Measurements from ENCODE around the gene TRPM1. TPM values are rescaled to one million over a fixed set of nuclear protein-coding genes. Genes with fewer than 3 reads are reported as not detected.

TRPM1 gene
- polyA plus RNA-seq, 3 donors, result 0.03 to 0.04 TPM; not detected in 1

DNA sequence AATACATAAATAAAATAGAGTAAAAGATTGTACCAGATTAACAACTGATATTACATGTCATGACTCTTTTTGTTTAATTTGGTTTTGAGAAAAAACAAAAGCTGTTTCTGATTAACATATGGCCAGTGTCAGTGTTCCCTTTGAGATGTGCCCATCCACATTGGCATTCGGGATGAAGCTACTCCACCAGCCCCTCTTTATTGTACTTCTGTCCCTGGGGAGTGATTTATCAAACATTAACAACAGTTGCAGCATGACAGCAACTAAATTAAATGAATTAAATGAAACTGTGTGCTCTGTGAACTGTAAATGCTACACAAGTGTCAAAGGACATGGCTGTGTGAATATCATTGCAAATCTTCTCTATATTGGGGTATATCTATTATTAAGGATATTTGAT is 84.2 kb downstream of the TRPM1 start:
- no peak overlapping the region for H2AFZ ChIP-seq (ENCODE audit: insufficient read depth, low read depth, low read length, poor library complexity, severe bottlenecking)
- H3K4me3 Mint-ChIP-seq, result no peak overlapping the region

GRCh38 chr15:31016446-31016915 is 85.0 kb downstream of the TRPM1 start:
- Histone ChIP-seq H3K27me3 (ENCODE audit: control insufficient read depth in 2 of 2, insufficient read depth in 2 of 2, low read length in 2 of 2) (no peaks in the 10 kb centered on the region), H3K9me3 (replicated peaks in 1 of 2; ENCODE audit: control insufficient read depth in 1 of 2, insufficient read depth in 1 of 2, low read length in 2 of 2) (peaks cover 8 to 11% of the 10 kb centered on the region in 2 donors), H3K79me2 (ENCODE audit: insufficient read depth, low read length) (no peaks in the 10 kb centered on the region), H3K9ac (ENCODE audit: insufficient read depth, low read length, poor library complexity, severe bottlenecking) (no peak overlapping the region), H4K20me1 (ENCODE audit: insufficient read depth, low read length) (no peaks in the 10 kb centered on the region), H3K4me3 (replicated peaks in 1 of 3; ENCODE audit: low read depth in 2 of 3, low read length in 3 of 3) (no peak overlapping the region), H3K27ac (ENCODE audit: low read depth in 1 of 2, low read length in 2 of 2) (no peak overlapping the region), H3K36me3 (replicated peaks in 1 of 2; ENCODE audit: control insufficient read depth in 1 of 2, insufficient read depth in 2 of 2, low read length in 2 of 2) (no peaks in the 10 kb centered on the region), H2AFZ (ENCODE audit: insufficient read depth, low read depth, low read length, poor library complexity, severe bottlenecking) (no peak overlapping the region), H3K4me2 (replicated peaks; ENCODE audit: extremely low read depth, low read length, poor library complexity, severe bottlenecking) (no peak overlapping the region), H3K4me1 (ENCODE audit: control insufficient read depth in 1 of 2, insufficient read depth in 2 of 2, low read length in 2 of 2) (peaks cover 10 to 13% of the 10 kb centered on the region in 2 donors)
- Mint-ChIP-seq H3K9me3 (peaks cover 9 to 15% (median 13%) of the 10 kb centered on the region in 7 donors), H3K36me3 (no peaks in the 10 kb centered on the region), H3K4me1 (peaks cover 16% of the 10 kb centered on the region), H3K4me3 (no peak overlapping the region), H3K27me3 (ENCODE audit: low read depth in 3 of 3) (peaks cover 0 to 2% (median 1%) of the 10 kb centered on the region in 3 donors), H3K27ac (no peak overlapping the region)
- TF ChIP-seq CTCF (IDR thresholded peaks at IDR 0.05), result no peak
- WGBS (ENCODE audit: insufficient coverage), result 93% methylated on average over 3 of the region's 3 CpGs
- DNase-seq, result no peak
- intact Hi-C loops (cut with micrococcal nuclease), result no loop called here

More for the DNA sequence above, 84.2 kb downstream of the TRPM1 start:
- WGBS (ENCODE audit: insufficient coverage), result no CpG with 5 or more reads among the region's 1 CpG
- Mint-ChIP-seq H3K4me1 (peaks cover 16% of the 10 kb centered on the region), H3K27ac (no peak overlapping the region), H3K36me3 (no peaks in the 10 kb centered on the region), H3K9me3 (peaks cover 7 to 8% (median 7%) of the 10 kb centered on the region in 7 donors), H3K27me3 (ENCODE audit: low read depth in 3 of 3) (peaks cover 0 to 2% (median 1%) of the 10 kb centered on the region in 3 donors)
- intact Hi-C loops (cut with micrococcal nuclease), result no loop called here
- DNase-seq, result no peak
- Histone ChIP-seq H3K9ac (ENCODE audit: insufficient read depth, low read length, poor library complexity, severe bottlenecking) (no peak overlapping the region), H3K4me1 (ENCODE audit: control insufficient read depth in 1 of 2, insufficient read depth in 2 of 2, low read length in 2 of 2) (peaks cover 10 to 13% of the 10 kb centered on the region in 2 donors), H3K9me3 (replicated peaks in 1 of 2; ENCODE audit: control insufficient read depth in 1 of 2, insufficient read depth in 1 of 2, low read length in 2 of 2) (peaks cover 4 to 7% of the 10 kb centered on the region in 2 donors), H3K4me3 (replicated peaks in 1 of 3; ENCODE audit: low read depth in 2 of 3, low read length in 3 of 3) (no peak overlapping the region), H3K27me3 (ENCODE audit: control insufficient read depth in 2 of 2, insufficient read depth in 2 of 2, low read length in 2 of 2) (no peaks in the 10 kb centered on the region), H3K36me3 (replicated peaks in 1 of 2; ENCODE audit: control insufficient read depth in 1 of 2, insufficient read depth in 2 of 2, low read length in 2 of 2) (no peaks in the 10 kb centered on the region), H3K79me2 (ENCODE audit: insufficient read depth, low read length) (no peaks in the 10 kb centered on the region), H4K20me1 (ENCODE audit: insufficient read depth, low read length) (no peaks in the 10 kb centered on the region), H3K27ac (ENCODE audit: low read depth in 1 of 2, low read length in 2 of 2) (no peak overlapping the region), H3K4me2 (replicated peaks; ENCODE audit: extremely low read depth, low read length, poor library complexity, severe bottlenecking) (no peak overlapping the region)
- TF ChIP-seq CTCF (IDR thresholded peaks at IDR 0.05), result no peak
